SK-N-MC (cell line): ENCODE measurements around the gene NKIRAS2.
A peak's percentile ranks its signal among the peaks of the same experiment; 100 is the strongest.
"Not testable (repeated sequence)": the region's sequence is repeated elsewhere in the genome, so short reads cannot be mapped to it uniquely, and the experiment has no call there.

Source experiments
- DNase-seq: peaks from one replicate; pipeline ENCODE4 v3.0.0-alpha.2; 2011; ENCODE audit warnings: low read depth, low spot score
- H3K27ac ChIP-seq: fragments of 200-600 bp; sonication (generic); 2 replicates; pipeline ENCODE4 v1.5.1; 2016; ENCODE audit warnings: mixed run types
- H3K36me3 ChIP-seq: fragments of 200-600 bp; sonication (generic); 2 replicates; pipeline ENCODE4 v1.6.1; 2017; ENCODE audit warnings: antibody characterized with exemption, low read length, mixed read lengths; ENCODE audit not compliant: insufficient read depth
- H3K4me3 ChIP-seq: fragments of 200-600 bp; sonication (generic); 2 replicates; pipeline ENCODE4 v1.5.1; 2016
- H3K9ac ChIP-seq: fragments of 200-600 bp; sonication (generic); 2 replicates; pipeline ENCODE4 v1.8.0; 2017; ENCODE audit warnings: mixed run types, mixed read lengths; ENCODE audit not compliant: insufficient read length
- H3K9me3 ChIP-seq: fragments of 200-600 bp; sonication (generic); 2 replicates; pipeline ENCODE4 v1.6.1; 2017; ENCODE audit warnings: low read depth, mild to moderate bottlenecking, antibody characterized with exemption, low read length, moderate library complexity, mixed read lengths
- EZH2 ChIP-seq: fragments of 200-600 bp; sonication (generic); IDR thresholded peaks from one replicate; pipeline ENCODE4 v1.6.1; 2017; ENCODE audit warnings: antibody characterized with exemption
- FOXP2 ChIP-seq: optimal IDR thresholded peaks from 2 replicates; pipeline ENCODE3; 2011; ENCODE audit warnings: mild to moderate bottlenecking, moderate library complexity; ENCODE audit not compliant: insufficient read depth; ENCODE audit errors: extremely low read length, control extremely low read depth
- POLR2AphosphoS5 ChIP-seq: IDR thresholded peaks from 2 replicates; pipeline ENCODE4 v1.6.1; 2012; ENCODE audit warnings: mild to moderate bottlenecking, low read depth, low read length, borderline replicate concordance

NKIRAS2 gene

GRCh38 chr17:42016941-42017865 is 2.7 kb upstream of the NKIRAS2 start, which contains the start of gene DNAJC7:
Gene DNAJC7 (minus strand): TSS chr17:42017439. CDS start chr17:42017416, 23 bp downstream.
- peak; percentile 88 for TF ChIP-seq POLR2AphosphoS5
- TF ChIP-seq EZH2 = no peak
- Histone ChIP-seq H3K36me3 (peaks cover 12% of the 10 kb centered on the region; the same call in 1 of the 2 replicates), H3K9ac (peak within 1 kb of the TSS; percentile 95), H3K9me3 (no peaks in the 10 kb centered on the region), H3K4me3 (peak within 1 kb of the TSS; percentile 92), H3K27ac (peak within 1 kb of the TSS; percentile 93)
- DNase-seq = no peak

GRCh38 chr17:42017866-42018200 is 2.1 kb upstream of the NKIRAS2 start:
- H3K27ac ChIP-seq = peak overlapping the region; percentile 93

GRCh38 chr17:42018339-42018738 is 1.6 kb upstream of the NKIRAS2 start:
- Histone ChIP-seq H3K9ac (peak overlapping the region; percentile 95), H3K4me3 (peak overlapping the region; percentile 92), H3K36me3 (peaks cover 12% of the 10 kb centered on the region; the same call in 1 of the 2 replicates), H3K9me3 (no peaks in the 10 kb centered on the region), H3K27ac (peak overlapping the region; percentile 93; the same call in 1 of the 2 replicates)
- no peak for DNase-seq
- TF ChIP-seq POLR2AphosphoS5 (no peak), FOXP2 (no peak)

More at GRCh38 chr17:42017866-42018200, 2.1 kb upstream of the NKIRAS2 start:
- Histone ChIP-seq H3K36me3 (peaks cover 14% of the 10 kb centered on the region; the same call in 1 of the 2 replicates), H3K9me3 (no peaks in the 10 kb centered on the region), H3K9ac (peak overlapping the region; percentile 95), H3K4me3 (peak overlapping the region; percentile 92)
- TF ChIP-seq EZH2 (no peak), POLR2AphosphoS5 (no peak), FOXP2 (no peak)
- DNase-seq = no peak

- Histone ChIP-seq H3K36me3 (peaks cover 18% of the 10 kb centered on the region; the same call in 1 of the 2 replicates), H3K9ac (no peak overlapping the region), H3K9me3 (no peaks in the 10 kb centered on the region), H3K27ac (no peak overlapping the region), H3K4me3 (no peak overlapping the region)
- no peak for DNase-seq
- TF ChIP-seq FOXP2 = no peak
- TF ChIP-seq EZH2 = no peak
- TF ChIP-seq POLR2AphosphoS5 = no peak
These were observed 902 bp upstream of the NKIRAS2 start for GRCh38 chr17:42018988-42019387.

GRCh38 chr17:42020845-42021244 is 955 bp downstream of the NKIRAS2 start:
- H3K9ac ChIP-seq = peak overlapping the region; percentile 98

GRCh38 chr17:42023524-42024349 is 3.8 kb downstream of the NKIRAS2 start:
- H3K4me3 ChIP-seq = no peak overlapping the region
- no peaks in the 10 kb centered on the region for H3K9me3 ChIP-seq
- no peak overlapping the region for H3K27ac ChIP-seq
- peaks cover 25% of the 10 kb centered on the region; the same call in 1 of the 2 replicates for H3K36me3 ChIP-seq
- H3K9ac ChIP-seq = no peak overlapping the region
- no peak for TF ChIP-seq EZH2
- TF ChIP-seq FOXP2 = no peak
- TF ChIP-seq POLR2AphosphoS5 = no peak
- DNase-seq = no peak

More at GRCh38 chr17:42020845-42021244, 955 bp downstream of the NKIRAS2 start:
- H3K4me3 ChIP-seq = peak overlapping the region; percentile 93
- not testable (repeated sequence) for H3K27ac ChIP-seq, H3K9me3 ChIP-seq, DNase-seq
- H3K36me3 ChIP-seq = peaks cover 25% of the 10 kb centered on the region; the same call in 1 of the 2 replicates

- Histone ChIP-seq H3K27ac (no peak overlapping the region), H3K9me3 (no peaks in the 10 kb centered on the region)
These were observed 5.3 kb downstream of the NKIRAS2 start for GRCh38 chr17:42025191-42025579.

GRCh38 chr17:42025936-42026335 is 6.0 kb downstream of the NKIRAS2 start:
- Histone ChIP-seq H3K4me3 (no peak overlapping the region), H3K9ac (no peak overlapping the region), H3K9me3 (no peaks in the 10 kb centered on the region), H3K27ac (no peak overlapping the region), H3K36me3 (peaks cover 25% of the 10 kb centered on the region; the same call in 1 of the 2 replicates)
- TF ChIP-seq POLR2AphosphoS5 = no peak
- TF ChIP-seq EZH2 = no peak
- TF ChIP-seq FOXP2 = no peak
- no peak for DNase-seq

More at GRCh38 chr17:42025191-42025579, 5.3 kb downstream of the NKIRAS2 start:
- Histone ChIP-seq H3K9ac (no peak overlapping the region), H3K4me3 (no peak overlapping the region), H3K36me3 (peaks cover 25% of the 10 kb centered on the region; the same call in 1 of the 2 replicates)
- no peak for DNase-seq
- TF ChIP-seq FOXP2 (no peak), EZH2 (no peak), POLR2AphosphoS5 (no peak; the same call in 1 of the 2 replicates)
